ENCODE results near the gene LCN15. TPM values are rescaled to one million over a fixed set of nuclear protein-coding genes. Genes with fewer than 3 reads are reported as not detected.

The LCN15 gene
- total and polyA plus RNA-seq, 2 of the 13 experiments (the other 11 are each of a cell fraction or from before 2014, with no cell fraction given): 1.3 to 53.7 TPM

GRCh38 chr9:136762221-136762691 is 2.1 kb downstream of the LCN15 start (continued):
- TF ChIP-seq, protein P1, sequence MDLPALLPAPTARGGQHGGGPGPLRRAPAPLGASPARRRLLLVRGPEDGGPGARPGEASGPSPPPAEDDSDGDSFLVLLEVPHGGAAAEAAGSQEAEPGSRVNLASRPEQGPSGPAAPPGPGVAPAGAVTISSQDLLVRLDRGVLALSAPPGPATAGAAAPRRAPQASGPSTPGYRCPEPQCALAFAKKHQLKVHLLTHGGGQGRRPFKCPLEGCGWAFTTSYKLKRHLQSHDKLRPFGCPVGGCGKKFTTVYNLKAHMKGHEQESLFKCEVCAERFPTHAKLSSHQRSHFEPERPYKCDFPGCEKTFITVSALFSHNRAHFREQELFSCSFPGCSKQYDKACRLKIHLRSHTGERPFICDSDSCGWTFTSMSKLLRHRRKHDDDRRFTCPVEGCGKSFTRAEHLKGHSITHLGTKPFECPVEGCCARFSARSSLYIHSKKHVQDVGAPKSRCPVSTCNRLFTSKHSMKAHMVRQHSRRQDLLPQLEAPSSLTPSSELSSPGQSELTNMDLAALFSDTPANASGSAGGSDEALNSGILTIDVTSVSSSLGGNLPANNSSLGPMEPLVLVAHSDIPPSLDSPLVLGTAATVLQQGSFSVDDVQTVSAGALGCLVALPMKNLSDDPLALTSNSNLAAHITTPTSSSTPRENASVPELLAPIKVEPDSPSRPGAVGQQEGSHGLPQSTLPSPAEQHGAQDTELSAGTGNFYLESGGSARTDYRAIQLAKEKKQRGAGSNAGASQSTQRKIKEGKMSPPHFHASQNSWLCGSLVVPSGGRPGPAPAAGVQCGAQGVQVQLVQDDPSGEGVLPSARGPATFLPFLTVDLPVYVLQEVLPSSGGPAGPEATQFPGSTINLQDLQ (CRISPR knock-in tag; IDR thresholded peaks at IDR 0.05): peak; percentile 98; the same call in 1 of the 2 replicates
- peak; percentile 25; the same call in 1 of the 2 replicates for TF ChIP-seq SALL1 (CRISPR knock-in tag; IDR thresholded peaks at IDR 0.05)
- peak; percentile 60; the same call in 1 of the 2 replicates for TF ChIP-seq ESRRA (CRISPR knock-in tag; IDR thresholded peaks at IDR 0.05; ENCODE audit: low read depth)
- peak; percentile 56; the same call in 1 of the 2 replicates for TF ChIP-seq PRDM15 (CRISPR knock-in tag; IDR thresholded peaks at IDR 0.05)
- TF ChIP-seq MYC (CRISPR knock-in tag; IDR thresholded peaks at IDR 0.05; ENCODE audit: borderline replicate concordance): peak; percentile 21; the same call in 1 of the 2 replicates
- TF ChIP-seq, protein P2, sequence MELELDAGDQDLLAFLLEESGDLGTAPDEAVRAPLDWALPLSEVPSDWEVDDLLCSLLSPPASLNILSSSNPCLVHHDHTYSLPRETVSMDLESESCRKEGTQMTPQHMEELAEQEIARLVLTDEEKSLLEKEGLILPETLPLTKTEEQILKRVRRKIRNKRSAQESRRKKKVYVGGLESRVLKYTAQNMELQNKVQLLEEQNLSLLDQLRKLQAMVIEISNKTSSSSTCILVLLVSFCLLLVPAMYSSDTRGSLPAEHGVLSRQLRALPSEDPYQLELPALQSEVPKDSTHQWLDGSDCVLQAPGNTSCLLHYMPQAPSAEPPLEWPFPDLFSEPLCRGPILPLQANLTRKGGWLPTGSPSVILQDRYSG (CRISPR knock-in tag; IDR thresholded peaks at IDR 0.05): no peak
- no peak for TF ChIP-seq CREM (IDR thresholded peaks at IDR 0.05)
- no peak for TF ChIP-seq CREM (CRISPR knock-in tag; IDR thresholded peaks at IDR 0.05)
